Central memory CD4-positive, alpha-beta T cell (primary cell): ENCODE data around the gene RERE.

Experiments used
- DNase-seq: peaks from one replicate; pipeline ENCODE4 v3.0.0; 2022

Gene RERE

DNA sequence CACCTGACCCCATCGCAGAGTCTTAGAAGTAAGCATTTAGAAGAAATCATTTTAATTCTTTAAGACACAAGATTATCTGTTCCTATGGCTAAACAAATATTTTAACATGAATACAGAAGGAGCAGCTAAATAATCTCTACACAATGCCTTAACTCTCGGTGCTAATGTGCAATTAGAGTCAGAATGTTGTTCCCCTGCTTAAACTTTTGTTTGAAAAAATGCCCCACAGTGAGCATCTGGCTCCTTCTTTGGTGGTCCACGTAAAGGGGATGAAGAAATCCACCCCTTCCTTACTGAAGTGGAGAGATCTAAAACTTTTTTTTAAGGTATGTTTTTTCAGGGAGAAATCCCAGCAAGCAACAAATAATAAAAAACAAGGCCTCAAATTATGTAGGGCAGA, 444.3 kb downstream of the RERE start:
- DNase-seq, result no peak

DNA sequence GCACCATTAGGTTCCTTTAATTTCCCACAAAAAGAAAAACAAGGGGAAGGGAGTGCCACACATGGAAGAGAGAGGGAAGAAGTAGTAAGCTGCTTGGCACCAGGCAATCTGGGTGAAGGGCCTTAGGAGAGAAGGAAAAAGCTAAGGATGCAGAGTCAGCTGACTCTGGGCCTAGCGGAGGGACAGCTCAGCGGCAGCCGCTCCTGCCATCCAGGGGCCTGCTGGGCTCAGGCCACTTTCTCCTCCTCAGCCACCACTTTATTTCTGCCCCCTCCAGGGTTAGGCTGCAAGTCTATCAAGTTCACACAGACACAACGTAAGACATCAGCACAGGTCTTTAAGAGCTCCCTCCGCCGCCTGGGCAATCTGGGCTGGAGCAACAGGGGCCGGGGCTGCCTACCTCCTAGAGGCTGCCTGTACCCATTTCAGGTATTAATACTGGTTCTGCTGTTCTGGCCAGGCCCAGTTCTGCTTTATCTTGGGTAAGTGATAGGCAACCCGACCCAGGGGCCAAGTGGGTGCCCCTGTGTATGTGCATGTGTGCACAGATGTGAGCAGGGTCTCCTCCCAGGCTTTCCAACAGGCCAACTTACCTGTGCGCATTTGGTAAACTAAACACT, 446.0 kb downstream of the RERE start:
- no peak for DNase-seq

DNA sequence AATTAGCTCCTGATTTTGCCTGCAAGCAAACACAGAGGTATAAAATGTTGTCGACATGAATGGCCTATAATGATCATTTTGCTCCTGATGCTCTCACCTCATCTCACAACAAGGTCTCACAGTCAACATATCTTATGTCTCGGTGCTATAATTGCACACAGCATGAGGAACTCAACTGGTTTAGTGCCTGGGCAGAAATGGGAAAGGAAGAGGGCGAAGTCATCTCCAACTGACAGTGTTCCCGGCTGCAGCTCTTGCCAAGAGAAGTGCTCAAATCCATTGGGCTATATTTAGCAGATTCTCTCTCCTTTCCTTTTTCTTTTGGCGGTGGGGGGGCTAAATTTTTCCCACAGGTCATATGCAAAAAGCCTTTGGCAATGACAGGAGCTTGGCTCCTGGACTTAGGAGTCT, 446.5 kb downstream of the RERE start:
- no peak for DNase-seq

DNA sequence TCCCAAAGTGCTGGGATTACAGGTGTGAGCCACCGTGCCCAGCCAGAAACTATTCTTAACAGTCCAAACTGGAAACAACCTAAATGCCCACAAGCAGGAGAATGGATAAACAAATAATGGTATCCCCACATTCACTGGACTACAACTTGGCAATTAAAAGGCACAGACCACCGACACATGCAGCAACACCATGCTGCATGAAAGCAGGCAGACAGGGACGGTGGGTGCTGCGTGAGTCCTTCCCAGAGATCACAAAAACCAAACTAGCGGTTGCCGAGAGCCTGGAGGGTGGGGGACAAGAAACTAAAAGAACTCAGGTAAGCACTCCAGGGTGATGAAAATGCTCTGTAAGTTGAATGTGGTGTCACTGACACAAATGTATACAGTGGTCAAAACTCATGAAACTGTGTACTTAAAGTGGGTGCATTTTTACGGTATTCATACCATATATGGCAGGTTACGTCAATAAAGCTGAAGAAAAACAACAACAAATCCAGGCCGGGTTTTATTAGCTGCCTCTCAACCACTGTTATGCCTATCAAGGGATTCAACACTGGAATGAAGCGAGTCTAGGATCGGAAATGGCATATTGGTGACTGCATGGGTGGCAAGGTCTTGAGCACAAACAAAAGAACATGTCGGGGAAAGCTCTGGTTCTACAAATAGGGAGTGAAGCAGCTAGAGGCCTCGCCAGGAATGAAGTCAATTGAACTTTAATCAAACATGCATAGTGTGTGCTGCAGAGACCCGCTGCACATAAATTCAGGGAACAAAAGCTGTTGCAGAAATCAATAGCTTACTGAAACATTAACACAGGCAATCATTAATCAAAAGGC, 447.2 kb downstream of the RERE start:
- DNase-seq, result no peak

GRCh38 chr1:8368956-8369639, 448.3 kb downstream of the RERE start:
- no peak for DNase-seq

GRCh38 chr1:8367571-8368194, 449.8 kb downstream of the RERE start:
- DNase-seq, result no peak

DNA sequence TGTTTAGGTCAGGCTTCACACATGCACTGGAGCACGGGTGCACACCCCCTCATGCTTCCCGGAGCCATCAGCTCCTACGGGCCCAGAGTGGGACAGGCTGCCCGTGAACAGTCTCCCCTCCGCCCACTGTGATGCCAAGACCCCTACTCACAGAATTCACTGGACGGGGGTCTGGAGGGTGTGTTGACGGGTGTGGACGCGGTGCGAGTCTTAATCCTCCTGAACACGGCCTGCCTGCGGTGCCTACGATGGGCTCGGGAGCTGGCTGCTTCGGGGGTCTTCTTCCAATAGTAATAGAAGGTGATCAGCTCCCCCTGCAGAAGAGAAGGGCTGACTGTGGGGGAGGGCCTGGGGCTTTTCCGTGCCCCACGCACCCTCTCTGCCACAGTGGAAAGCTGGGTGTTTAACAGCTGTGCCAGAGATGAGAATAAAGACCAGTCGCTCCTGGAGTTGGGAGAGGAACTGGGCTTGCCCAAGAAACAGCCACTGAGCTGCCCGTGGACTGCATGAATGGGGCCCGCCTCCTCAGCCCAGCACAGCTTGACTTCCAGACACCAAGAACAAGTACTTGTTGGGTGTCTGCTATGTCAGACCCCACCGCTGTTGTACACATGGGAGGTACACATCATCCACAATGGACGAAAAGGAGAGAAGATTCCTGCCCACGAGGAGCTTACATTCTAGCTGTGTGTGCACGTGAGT, 451.6 kb downstream of the RERE start:
- DNase-seq, result no peak

DNA sequence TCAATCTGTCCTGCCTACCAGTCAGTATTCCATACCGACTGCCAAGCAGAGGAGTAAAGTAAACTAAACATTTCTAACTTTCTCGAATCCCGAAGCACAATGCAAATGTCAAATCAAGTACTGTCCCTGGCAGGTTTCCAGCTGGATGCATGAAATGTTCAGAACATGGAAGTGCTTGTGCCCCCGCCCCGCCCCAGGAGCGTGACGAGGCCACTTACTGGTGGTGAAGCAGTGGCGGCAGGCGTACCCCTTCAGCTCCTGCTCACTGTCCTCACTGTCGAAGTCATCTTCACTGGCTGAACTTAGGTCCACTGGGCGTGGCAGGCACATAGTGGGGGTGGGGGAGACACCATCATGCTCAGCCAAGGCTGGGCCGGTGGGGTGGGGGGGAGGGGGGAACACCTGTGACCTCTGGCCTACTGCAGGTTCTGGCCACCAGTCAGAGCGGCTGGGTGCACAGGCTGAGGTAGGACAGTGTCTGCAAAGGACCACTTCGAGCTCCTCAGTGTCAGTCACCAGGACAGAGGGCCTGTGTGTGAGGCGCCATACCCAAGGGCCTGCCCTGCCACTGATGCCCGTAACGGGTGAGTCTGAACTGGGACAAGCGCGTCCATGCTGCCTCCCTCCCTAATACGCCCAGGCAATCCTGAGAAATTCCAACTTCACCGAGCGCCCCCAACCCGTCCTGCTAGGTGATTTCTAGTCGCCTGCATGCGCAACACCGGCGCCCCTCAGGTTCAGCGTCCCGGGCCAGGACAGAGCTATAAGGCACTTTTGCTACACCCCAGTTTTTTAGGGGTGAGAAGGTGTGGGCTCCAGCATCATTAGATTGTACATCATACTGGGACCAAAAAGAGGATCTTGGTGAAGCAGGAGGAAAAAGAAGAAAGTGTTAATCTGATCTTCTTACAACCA, 452.7 kb downstream of the RERE start:
- no peak for DNase-seq

- DNase-seq, result no peak
These were observed 453.6 kb downstream of the RERE start for GRCh38 chr1:8363767-8364301.

DNA sequence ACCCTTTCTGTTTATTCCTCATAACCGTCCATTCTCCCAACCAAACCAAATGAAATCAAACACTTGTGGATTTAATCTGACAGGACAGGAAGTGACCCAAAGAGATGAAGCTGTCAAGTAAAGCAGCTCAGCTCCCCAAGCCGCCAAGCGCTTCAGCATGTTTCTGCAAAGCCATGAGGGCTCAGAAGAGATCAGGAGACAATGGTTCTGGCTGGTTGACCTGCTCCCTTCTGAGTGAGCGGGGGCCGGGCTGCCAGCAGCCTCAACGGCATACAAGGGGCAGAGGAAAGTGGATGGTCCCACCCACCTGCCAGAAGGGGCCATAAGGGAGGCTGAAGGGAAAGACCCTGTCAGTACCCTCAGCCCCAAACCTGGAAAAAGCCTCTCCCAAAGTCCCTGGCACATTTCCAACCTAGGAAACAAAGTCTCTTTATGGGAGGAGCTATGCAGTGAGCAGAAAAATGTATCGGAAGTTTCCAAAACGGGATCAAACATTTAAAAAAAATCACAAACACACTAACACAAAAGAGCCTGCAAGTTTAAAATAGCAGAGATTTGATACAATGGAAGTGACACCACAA, 454.2 kb downstream of the RERE start:
- no peak for DNase-seq

DNA sequence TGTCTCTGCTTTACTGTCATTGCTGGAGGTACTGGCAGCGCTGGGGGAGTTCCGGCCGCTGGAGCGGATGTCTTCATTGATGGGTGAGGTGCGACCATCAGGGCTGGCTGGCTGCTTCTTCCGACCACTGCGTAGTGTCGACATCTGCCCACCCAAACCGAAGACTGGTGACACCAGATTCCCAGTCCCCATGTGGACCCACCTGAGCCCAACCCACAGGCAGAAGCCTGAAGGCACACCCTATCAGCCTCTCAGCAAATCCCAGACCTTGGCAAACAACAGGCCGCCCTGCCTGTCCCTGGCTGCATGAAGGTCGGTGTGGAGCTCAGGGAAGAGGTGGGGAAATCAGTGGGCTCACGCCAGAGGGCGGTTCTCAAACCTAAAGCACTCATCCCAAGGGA, 454.7 kb downstream of the RERE start:
- DNase-seq, result no peak

DNA sequence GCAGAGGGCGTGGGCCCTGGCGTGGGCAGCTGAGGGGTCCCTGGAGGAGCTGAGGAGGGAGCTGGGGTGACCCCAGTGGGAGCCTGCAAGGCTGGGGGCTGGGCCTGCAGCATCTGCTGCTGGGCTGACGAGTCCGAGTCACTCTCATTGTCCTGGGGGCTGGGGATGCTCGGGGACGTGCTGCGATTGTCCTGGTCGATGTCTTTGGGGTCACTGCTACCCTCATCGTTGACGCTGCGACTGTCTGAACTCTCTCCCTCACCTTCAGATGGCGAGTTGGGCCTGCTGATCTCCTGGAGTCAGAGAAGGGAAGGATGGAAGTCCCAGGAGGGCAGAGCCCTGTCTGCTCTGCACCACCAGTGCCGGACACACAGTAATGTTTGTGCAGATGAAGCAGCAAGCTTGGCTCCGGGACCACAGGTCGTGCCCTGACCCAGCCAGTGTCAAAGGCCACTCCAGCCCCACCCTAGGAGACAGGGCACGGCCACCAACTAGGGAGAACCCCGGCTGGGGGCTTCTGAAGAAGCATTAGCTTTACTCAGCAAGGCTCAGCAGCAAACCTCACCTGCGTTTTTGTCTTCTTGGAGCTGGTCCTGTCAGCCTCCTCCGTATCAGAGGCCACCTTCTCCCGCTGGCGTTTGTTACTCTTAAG, 456.1 kb downstream of the RERE start:
- DNase-seq, result no peak

GRCh38 chr1:8360493-8361197, 456.8 kb downstream of the RERE start:
- DNase-seq, result no peak

DNA sequence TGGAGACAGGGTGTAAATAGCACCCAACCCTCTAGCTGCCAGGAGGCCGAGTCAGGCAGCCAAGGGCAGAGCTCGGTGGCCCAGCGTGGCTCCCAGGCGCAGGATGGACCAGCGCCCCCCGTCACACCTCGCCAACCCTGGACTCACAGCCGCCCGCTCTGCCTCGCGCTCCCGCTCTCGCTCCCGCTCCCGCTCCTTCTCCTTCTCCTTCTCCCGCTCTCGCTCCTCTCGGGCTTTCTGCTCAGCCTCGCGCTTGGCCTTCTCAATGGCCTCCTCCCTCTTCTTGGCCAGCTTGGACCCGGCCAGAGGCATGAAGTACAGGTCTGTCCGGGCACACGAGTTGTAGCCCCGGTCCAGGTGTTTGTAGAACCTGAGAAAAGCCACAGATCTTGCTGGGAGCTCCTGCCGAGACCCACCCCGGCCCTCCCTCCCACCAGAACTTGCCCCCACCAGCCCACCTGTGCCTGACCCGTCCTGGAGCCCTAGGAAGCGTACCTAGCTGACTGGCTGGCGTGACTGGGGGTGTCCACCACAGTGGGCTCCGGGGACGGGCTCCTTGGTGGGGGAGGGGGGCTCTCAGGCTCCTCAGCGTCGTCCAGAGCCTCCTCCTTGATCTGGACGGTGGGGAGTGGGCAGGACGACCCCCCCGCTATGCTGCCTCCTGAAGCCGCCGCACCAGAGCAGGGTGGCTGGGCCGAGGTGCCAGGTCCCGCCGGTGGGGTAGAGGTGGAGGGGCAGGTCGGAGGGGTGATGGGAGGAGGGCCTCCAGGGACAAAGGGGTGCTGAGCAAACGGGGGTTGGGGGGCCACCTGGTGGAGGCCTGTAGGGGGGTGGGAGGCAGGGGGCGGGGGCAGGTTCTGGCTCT, 457.6 kb downstream of the RERE start:
- no peak for DNase-seq

- DNase-seq, result no peak
These were observed 458.4 kb downstream of the RERE start for GRCh38 chr1:8358897-8359616.

DNA sequence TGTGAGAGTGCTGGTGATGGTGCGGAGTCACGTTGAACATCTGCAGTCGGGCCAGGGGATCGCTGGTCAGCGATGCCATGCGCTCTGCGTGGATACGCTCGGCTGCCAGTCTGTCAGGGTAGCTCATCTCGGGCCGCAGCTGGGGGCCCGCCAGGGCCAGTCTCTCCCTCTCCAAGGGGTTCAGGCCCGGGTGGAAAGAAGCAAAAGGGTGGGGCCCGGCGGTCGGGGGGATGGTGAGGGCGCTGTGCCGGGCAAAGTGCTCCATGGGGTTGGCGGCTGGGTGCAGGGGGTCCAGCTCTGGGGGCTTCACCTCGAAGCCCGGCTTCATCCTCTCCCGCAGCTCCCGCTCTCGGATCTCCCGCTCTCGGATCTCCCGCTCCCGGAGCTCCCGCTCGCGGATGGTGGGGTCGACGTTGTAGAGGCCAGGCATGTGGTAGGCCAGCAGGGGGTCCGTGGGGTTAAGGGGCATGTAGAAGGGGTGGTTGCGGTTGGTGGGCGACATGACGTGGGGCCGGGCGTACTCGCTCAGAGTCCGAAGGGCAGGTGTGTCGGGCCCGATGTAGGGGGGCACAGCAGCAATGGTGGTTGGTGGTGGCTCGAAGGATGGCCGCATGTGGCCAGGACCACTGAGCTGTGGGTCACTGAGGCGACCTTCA, 459.1 kb downstream of the RERE start:
- DNase-seq, result no peak

DNA sequence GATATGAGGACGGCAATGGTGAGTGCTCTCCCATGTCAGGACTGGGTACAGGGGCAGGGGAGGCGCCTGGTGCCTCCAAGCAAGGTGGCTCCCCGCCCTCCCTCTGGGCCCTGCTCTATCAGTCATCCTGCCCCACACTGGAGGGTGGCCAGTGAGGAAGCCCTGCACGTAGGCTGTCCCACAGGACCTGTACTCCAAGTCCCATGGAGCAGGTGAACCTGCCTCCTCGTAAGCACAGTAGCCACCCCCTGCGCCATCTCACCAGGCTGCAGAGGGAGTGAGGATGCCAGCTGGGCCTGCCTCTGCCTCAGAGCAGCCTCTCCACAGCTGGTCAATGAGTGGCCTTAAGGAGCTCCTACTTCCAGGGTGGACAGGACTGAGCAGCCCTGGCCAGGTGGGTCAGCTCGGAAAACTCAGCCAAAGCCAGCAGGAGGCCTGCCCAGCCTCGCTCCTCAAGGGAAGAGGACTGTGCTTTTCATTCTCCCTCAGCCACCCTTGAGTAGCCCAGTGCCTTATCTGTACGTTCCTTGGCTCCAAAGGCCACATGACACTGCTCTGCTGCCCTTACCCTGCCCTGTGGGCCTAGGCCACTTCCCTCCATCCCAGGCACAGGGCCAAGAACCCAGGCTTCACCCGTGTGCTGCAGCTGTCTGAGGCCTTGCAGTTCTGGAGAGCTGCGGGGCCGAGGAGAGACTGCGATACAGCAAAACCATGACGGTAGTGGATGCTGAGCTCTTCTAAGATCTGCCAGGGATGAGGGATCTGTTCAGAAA, 459.9 kb downstream of the RERE start:
- no peak for DNase-seq
